ENCODE data around the gene ARHGAP12.

Gene ARHGAP12

GRCh38 chr10:31883397-31883796, 45.2 kb downstream of the ARHGAP12 start:
- DNase-seq (ENCODE audit: low read depth), result no peak

DNA sequence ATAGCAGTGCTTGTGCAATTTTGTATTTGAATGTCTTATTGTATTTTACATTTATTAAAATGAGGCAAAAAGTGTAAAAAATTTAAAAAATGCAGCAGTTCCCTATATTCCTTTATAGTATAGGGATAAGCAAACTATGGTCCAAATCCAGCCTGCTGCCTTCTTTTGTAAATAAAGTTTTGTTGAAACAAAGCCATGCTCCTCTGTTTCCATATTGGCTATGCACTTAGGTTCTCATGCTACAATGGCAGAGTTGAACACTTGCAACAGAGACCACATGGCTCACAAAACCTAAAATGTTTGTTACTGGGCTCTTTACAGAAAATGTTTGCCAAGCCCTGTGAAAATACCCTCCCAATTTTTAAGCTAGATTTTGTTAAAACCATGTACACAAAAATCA, 50.1 kb downstream of the ARHGAP12 start:
- TF ChIP-seq, protein P1, sequence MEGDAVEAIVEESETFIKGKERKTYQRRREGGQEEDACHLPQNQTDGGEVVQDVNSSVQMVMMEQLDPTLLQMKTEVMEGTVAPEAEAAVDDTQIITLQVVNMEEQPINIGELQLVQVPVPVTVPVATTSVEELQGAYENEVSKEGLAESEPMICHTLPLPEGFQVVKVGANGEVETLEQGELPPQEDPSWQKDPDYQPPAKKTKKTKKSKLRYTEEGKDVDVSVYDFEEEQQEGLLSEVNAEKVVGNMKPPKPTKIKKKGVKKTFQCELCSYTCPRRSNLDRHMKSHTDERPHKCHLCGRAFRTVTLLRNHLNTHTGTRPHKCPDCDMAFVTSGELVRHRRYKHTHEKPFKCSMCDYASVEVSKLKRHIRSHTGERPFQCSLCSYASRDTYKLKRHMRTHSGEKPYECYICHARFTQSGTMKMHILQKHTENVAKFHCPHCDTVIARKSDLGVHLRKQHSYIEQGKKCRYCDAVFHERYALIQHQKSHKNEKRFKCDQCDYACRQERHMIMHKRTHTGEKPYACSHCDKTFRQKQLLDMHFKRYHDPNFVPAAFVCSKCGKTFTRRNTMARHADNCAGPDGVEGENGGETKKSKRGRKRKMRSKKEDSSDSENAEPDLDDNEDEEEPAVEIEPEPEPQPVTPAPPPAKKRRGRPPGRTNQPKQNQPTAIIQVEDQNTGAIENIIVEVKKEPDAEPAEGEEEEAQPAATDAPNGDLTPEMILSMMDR (conservative IDR thresholded peaks at IDR 0.05; ENCODE audit: low read length), result no peak
- no peak for DNase-seq (ENCODE audit: low read depth)
- no peak overlapping the region for H3K4me3 ChIP-seq (ENCODE audit: low read length)

More at GRCh38 chr10:31883397-31883796, 45.2 kb downstream of the ARHGAP12 start:
- no peak overlapping the region for H3K4me3 ChIP-seq (ENCODE audit: low read length)
- TF ChIP-seq, protein P1 (conservative IDR thresholded peaks at IDR 0.05; ENCODE audit: low read length), result no peak

GRCh38 chr10:31876652-31877352, 51.8 kb downstream of the ARHGAP12 start:
- no peak overlapping the region for H3K4me3 ChIP-seq (ENCODE audit: low read length)
- TF ChIP-seq, protein P1 (conservative IDR thresholded peaks at IDR 0.05; ENCODE audit: low read length), result no peak; the same call in 1 of the 2 replicates
- DNase-seq (ENCODE audit: low read depth), result peak; percentile 18

DNA sequence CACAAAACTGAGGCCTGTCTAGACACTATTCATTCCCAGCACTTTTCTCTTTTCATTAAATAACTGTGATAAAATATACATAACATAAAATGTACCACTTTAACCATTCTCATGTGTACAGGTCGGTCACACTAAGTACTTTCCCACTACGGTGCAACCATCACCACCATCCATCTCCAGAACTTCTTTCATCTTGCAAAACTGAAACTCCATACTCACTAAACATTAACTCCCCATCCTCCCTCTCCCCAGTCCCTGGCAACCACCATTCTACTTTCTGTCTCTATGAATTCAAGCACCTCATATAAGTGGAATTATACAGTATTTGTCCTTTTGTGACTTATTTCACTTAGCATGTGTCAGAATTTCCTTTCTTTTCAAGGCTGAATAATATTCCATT, 53.0 kb downstream of the ARHGAP12 start:
- no peak for DNase-seq (ENCODE audit: low read depth)
- no peak overlapping the region for H3K4me3 ChIP-seq (ENCODE audit: low read length)
- TF ChIP-seq, protein P1 (conservative IDR thresholded peaks at IDR 0.05; ENCODE audit: low read length), result no peak

- H3K4me3 ChIP-seq (ENCODE audit: low read length), result no peak overlapping the region
- TF ChIP-seq, protein P1 (conservative IDR thresholded peaks at IDR 0.05; ENCODE audit: low read length), result no peak
- no peak for DNase-seq (ENCODE audit: low read depth)
These were observed 54.9 kb downstream of the ARHGAP12 start for GRCh38 chr10:31873724-31874123.

- TF ChIP-seq, protein P1 (conservative IDR thresholded peaks at IDR 0.05; ENCODE audit: low read length), result no peak
- DNase-seq (ENCODE audit: low read depth), result peak; percentile 21
- no peak overlapping the region for H3K4me3 ChIP-seq (ENCODE audit: low read length)
These were observed 57.2 kb downstream of the ARHGAP12 start for GRCh38 chr10:31871266-31872065.
